HepG2 (cell line): ENCODE results near the gene SYAP1. TPM values are rescaled to one million over a fixed set of nuclear protein-coding genes. Genes with fewer than 3 reads are reported as not detected.

ENCODE experiments used
- HMGA1 ChIP-seq: sonication (generic); formaldehyde crosslinking; conservative IDR thresholded peaks from 2 replicates; pipeline ENCODE4 v1.4.0; 2020; ENCODE audit warnings: missing genetic modification reagents
- JUN ChIP-seq: sonication (generic); formaldehyde crosslinking; IDR thresholded peaks from 2 replicates; pipeline ENCODE4 v1.4.0; 2020; ENCODE audit warnings: mild to moderate bottlenecking, missing genetic modification reagents
- KLF6 ChIP-seq: IDR thresholded peaks from 2 replicates; pipeline ENCODE4 v1.8.0; 2016; ENCODE audit warnings: missing biosample characterization, missing genetic modification reagents
- MLXIP ChIP-seq: sonication (generic); formaldehyde crosslinking; IDR thresholded peaks from 2 replicates; pipeline ENCODE4 v1.9.0; 2021; ENCODE audit warnings: missing genetic modification reagents, borderline replicate concordance
- NPAS2 ChIP-seq: sonication (generic); formaldehyde crosslinking; IDR thresholded peaks from 2 replicates; pipeline ENCODE4 v1.8.0; 2022; ENCODE audit warnings: mild to moderate bottlenecking, missing genetic modification reagents, borderline replicate concordance
- PAF1 ChIP-seq: IDR thresholded peaks from 2 replicates; pipeline ENCODE4 v1.6.1; 2016; ENCODE audit warnings: missing genetic modification reagents, missing compliant biosample characterization
- RFX5 ChIP-seq: IDR thresholded peaks from 2 replicates; pipeline ENCODE4 v1.6.1; 2011; ENCODE audit warnings: low read depth, low read length, improper control_type of control experiment
- SP2 ChIP-seq: sonication (generic); formaldehyde crosslinking; IDR thresholded peaks from 2 replicates; pipeline ENCODE4 v1.5.1; 2020; ENCODE audit warnings: mild to moderate bottlenecking, missing genetic modification reagents
- STAG1 ChIP-seq: sonication (generic); formaldehyde crosslinking; IDR thresholded peaks from 2 replicates; pipeline ENCODE4 v1.4.0; 2020; ENCODE audit warnings: missing genetic modification reagents
- SYNCRIP ChIP-seq: fragments of 200-400 bp; formaldehyde crosslinking; IDR thresholded peaks from 2 replicates; pipeline ENCODE4 v1.6.1; 2018; ENCODE audit warnings: mild to moderate bottlenecking, low read depth, low read length; ENCODE audit not compliant: insufficient read depth
- U2AF2 ChIP-seq: fragments of 200-400 bp; formaldehyde crosslinking; IDR thresholded peaks from 2 replicates; pipeline ENCODE4 v1.6.1; 2017; ENCODE audit warnings: low read depth, mild to moderate bottlenecking, low read length
- ZIK1 ChIP-seq: sonication (generic); formaldehyde crosslinking; IDR thresholded peaks from 2 replicates; pipeline ENCODE4 v1.5.0; 2020; ENCODE audit warnings: mild to moderate bottlenecking, low read depth, missing genetic modification reagents, borderline replicate concordance
- ZNF616 ChIP-seq: sonication (generic); formaldehyde crosslinking; IDR thresholded peaks from 2 replicates; pipeline ENCODE4 v1.5.0; 2020; ENCODE audit warnings: low read depth, mild to moderate bottlenecking, missing genetic modification reagents
- ZNF720 ChIP-seq: sonication (generic); formaldehyde crosslinking; IDR thresholded peaks from 2 replicates; pipeline ENCODE4 v1.4.0; 2020; ENCODE audit warnings: missing genetic modification reagents
- polyA plus RNA-seq, 8 experiments: library from polyadenylated mRNA; depleted of rRNA in 3 of 8; stranded (reverse) in 7 of 8; unstranded in 1 of 8; fragments of >200 nt; fragmentation: Illumina TruSeq in 4 of 8; extraction: Trizol in 4 of 8; gene quantifications; 2 replicates each; pipeline versions ENCODE4 v1.2.1 to v1.2.3, GENCODE V29; 2011 to 2016; ENCODE audit warnings: low read depth in 4 of 8, missing spikeins in 1 of 8, mixed read lengths in 1 of 8; ENCODE audit not compliant: insufficient read depth in 1 of 8
- total RNA-seq, 5 experiments: library from RNA; depleted of rRNA; stranded (reverse); fragments of >200 nt; fragmentation: Illumina TruSeq; extraction: Trizol; gene quantifications; 2 replicates each; pipeline ENCODE4 v1.2.3, GENCODE V29; 2016; ENCODE audit warnings: low read depth in 1 of 5
- TF ChIP-seq, protein P1 (sequence below), 2 experiments: fragments of 450-650 bp in 1 of 2; sonication (generic) in 1 of 2; formaldehyde crosslinking in 1 of 2; IDR thresholded peaks; 2 replicates each; pipeline versions ENCODE4 v1.6.1 to v1.8.0; 2016 to 2022; ENCODE audit warnings: antibody characterized with exemption in 1 of 2, mild to moderate bottlenecking in 1 of 2, missing genetic modification reagents in 1 of 2
- TF ChIP-seq, protein P2 (sequence below): sonication (generic); formaldehyde crosslinking; conservative IDR thresholded peaks from 2 replicates; pipeline ENCODE4 v1.8.1; 2023; ENCODE audit warnings: missing genetic modification reagents

Gene SYAP1
- total and polyA plus RNA-seq, 2 of the 13 experiments (the other 11 are each of a cell fraction or from before 2014, with no cell fraction given): 4.9 to 18.5 TPM

DNA sequence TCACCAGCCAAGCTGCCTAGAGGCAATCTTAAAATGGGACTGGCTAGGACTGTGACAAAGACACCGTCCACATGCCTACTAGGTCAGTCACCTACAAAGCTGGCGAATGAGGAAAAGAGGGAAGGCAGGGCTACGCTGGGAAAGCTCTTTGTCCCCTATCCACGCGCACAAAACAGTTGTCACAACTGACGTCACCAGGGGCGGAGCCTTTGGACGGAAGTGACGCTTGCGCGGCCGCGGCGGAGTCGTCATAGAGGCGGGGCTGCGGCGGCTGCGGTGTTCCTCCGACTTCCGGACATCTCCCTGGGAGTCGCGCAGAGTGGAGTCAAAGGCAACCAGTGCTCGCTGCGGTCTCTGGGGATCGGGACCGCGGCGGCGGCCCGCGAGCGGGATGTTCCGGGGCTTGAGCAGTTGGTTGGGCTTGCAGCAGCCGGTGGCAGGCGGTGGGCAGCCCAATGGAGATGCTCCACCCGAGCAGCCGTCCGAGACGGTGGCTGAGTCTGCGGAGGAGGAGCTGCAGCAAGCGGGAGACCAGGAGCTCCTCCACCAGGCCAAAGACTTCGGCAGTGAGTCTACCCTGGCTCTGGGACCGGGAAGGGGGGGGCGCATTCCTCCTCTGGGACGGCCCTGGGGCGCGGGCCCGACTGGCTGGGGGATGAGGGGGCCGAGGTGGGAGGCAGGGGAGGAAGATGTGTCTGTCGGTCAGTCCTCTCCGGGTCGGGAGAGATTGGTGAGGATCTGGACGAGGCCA, at the start of gene SYAP1 (continued):
- TF ChIP-seq, protein P1, sequence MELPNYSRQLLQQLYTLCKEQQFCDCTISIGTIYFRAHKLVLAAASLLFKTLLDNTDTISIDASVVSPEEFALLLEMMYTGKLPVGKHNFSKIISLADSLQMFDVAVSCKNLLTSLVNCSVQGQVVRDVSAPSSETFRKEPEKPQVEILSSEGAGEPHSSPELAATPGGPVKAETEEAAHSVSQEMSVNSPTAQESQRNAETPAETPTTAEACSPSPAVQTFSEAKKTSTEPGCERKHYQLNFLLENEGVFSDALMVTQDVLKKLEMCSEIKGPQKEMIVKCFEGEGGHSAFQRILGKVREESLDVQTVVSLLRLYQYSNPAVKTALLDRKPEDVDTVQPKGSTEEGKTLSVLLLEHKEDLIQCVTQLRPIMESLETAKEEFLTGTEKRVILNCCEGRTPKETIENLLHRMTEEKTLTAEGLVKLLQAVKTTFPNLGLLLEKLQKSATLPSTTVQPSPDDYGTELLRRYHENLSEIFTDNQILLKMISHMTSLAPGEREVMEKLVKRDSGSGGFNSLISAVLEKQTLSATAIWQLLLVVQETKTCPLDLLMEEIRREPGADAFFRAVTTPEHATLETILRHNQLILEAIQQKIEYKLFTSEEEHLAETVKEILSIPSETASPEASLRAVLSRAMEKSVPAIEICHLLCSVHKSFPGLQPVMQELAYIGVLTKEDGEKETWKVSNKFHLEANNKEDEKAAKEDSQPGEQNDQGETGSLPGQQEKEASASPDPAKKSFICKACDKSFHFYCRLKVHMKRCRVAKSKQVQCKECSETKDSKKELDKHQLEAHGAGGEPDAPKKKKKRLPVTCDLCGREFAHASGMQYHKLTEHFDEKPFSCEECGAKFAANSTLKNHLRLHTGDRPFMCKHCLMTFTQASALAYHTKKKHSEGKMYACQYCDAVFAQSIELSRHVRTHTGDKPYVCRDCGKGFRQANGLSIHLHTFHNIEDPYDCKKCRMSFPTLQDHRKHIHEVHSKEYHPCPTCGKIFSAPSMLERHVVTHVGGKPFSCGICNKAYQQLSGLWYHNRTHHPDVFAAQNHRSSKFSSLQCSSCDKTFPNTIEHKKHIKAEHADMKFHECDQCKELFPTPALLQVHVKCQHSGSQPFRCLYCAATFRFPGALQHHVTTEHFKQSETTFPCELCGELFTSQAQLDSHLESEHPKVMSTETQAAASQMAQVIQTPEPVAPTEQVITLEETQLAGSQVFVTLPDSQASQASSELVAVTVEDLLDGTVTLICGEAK (IDR thresholded peaks at IDR 0.05): 0 out of 2 replicates have a peak, but pooled peaks have one; percentile 7
- TF ChIP-seq, protein P1 (CRISPR knock-in tag; IDR thresholded peaks at IDR 0.05): no peak; the same call in 1 of the 2 replicates
- peak; percentile 59 for TF ChIP-seq SP2
- TF ChIP-seq SYNCRIP: no peak
- TF ChIP-seq ZIK1 (CRISPR knock-in tag): peak; percentile 43; the same call in 1 of the 2 replicates
- no peak for TF ChIP-seq ZNF616 (CRISPR knock-in tag)
- TF ChIP-seq KLF6 (CRISPR knock-in tag): no peak
- TF ChIP-seq PAF1: no peak
- no peak for TF ChIP-seq NPAS2 (CRISPR knock-in tag)
- no peak for TF ChIP-seq HMGA1
- TF ChIP-seq STAG1: no peak
- no peak for TF ChIP-seq MLXIP (CRISPR knock-in tag)
- TF ChIP-seq ZNF720: no peak
- peak; percentile 46; the same call in 1 of the 2 replicates for TF ChIP-seq RFX5
- TF ChIP-seq U2AF2: no peak
- TF ChIP-seq, protein P2, sequence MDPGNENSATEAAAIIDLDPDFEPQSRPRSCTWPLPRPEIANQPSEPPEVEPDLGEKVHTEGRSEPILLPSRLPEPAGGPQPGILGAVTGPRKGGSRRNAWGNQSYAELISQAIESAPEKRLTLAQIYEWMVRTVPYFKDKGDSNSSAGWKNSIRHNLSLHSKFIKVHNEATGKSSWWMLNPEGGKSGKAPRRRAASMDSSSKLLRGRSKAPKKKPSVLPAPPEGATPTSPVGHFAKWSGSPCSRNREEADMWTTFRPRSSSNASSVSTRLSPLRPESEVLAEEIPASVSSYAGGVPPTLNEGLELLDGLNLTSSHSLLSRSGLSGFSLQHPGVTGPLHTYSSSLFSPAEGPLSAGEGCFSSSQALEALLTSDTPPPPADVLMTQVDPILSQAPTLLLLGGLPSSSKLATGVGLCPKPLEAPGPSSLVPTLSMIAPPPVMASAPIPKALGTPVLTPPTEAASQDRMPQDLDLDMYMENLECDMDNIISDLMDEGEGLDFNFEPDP (CRISPR knock-in tag): no peak
- no peak for TF ChIP-seq JUN (CRISPR knock-in tag)
